Measurements from ENCODE around the gene EHMT1. TPM values are rescaled to one million over a fixed set of nuclear protein-coding genes. Genes with fewer than 3 reads are reported as not detected.

The EHMT1 gene
- total RNA-seq, 1 donor from 2014 or later = 64.5 TPM

- H3K79me2 ChIP-seq (ENCODE audit: insufficient read depth, low read length) = peaks cover 91% of the 10 kb centered on the region
- FAIRE-seq = no peak
- no peak overlapping the region for H3K4me3 ChIP-seq (ENCODE audit: insufficient read depth, low read depth, low read length)
- Mint-ChIP-seq H3K9me3 (ENCODE audit: unreplicated experiment) (no peaks in the 10 kb centered on the region), H3K36me3 (ENCODE audit: low read depth, unreplicated experiment) (peaks cover 7% of the 10 kb centered on the region), H3K27me3 (ENCODE audit: low read depth, unreplicated experiment) (no peaks in the 10 kb centered on the region), H3K27ac (ENCODE audit: unreplicated experiment) (no peak overlapping the region), H3K4me1 (ENCODE audit: low read depth, unreplicated experiment) (peaks cover 24% of the 10 kb centered on the region), H3K4me3 (ENCODE audit: unreplicated experiment) (no peak overlapping the region)
- H2AFZ ChIP-seq (ENCODE audit: low read depth, low read length) = no peak overlapping the region
- no peak for TF ChIP-seq EZH2 (IDR thresholded peaks at IDR 0.05; ENCODE audit: insufficient read depth, low read length)
- no peak for TF ChIP-seq CTCF (IDR thresholded peaks at IDR 0.05; ENCODE audit: insufficient read depth, low read depth, low read length)
- peaks cover 78% of the 10 kb centered on the region for H4K20me1 ChIP-seq (ENCODE audit: insufficient read depth, low read length)
- no peak overlapping the region for H3K4me2 ChIP-seq (ENCODE audit: low read length)
- DNase-seq (ENCODE audit: low read depth) = no peak
- no peak overlapping the region for H3K27ac ChIP-seq (ENCODE audit: low read depth, low read length)
- H3K36me3 ChIP-seq (ENCODE audit: insufficient read depth, low read length) = peaks cover 3% of the 10 kb centered on the region
- H3K27me3 ChIP-seq (ENCODE audit: insufficient read depth, low read length) = no peaks in the 10 kb centered on the region
- H3K4me1 ChIP-seq (ENCODE audit: insufficient read depth, low read length) = no peaks in the 10 kb centered on the region
- H3K9me3 ChIP-seq (ENCODE audit: insufficient read depth, low read depth, low read length) = no peaks in the 10 kb centered on the region
- H3K9ac ChIP-seq (ENCODE audit: low read length) = no peak overlapping the region
Measured at GRCh38 chr9:137691646-137692351, 73.0 kb downstream of the EHMT1 start.

GRCh38 chr9:137694236-137694959, 75.6 kb downstream of the EHMT1 start:
- no peak overlapping the region for H3K9ac ChIP-seq (ENCODE audit: low read length)
- no peaks in the 10 kb centered on the region for H3K27me3 ChIP-seq (ENCODE audit: insufficient read depth, low read length)
- DNase-seq (ENCODE audit: low read depth) (no peak), FAIRE-seq (no peak)
- H3K79me2 ChIP-seq (ENCODE audit: insufficient read depth, low read length) = peaks cover 93% of the 10 kb centered on the region
- no peak for TF ChIP-seq EZH2 (IDR thresholded peaks at IDR 0.05; ENCODE audit: insufficient read depth, low read length)
- TF ChIP-seq CTCF (IDR thresholded peaks at IDR 0.05; ENCODE audit: insufficient read depth, low read depth, low read length) = no peak
- H4K20me1 ChIP-seq (ENCODE audit: insufficient read depth, low read length) = peaks cover 83% of the 10 kb centered on the region
- no peak overlapping the region for H3K4me3 ChIP-seq (ENCODE audit: insufficient read depth, low read depth, low read length)
- Mint-ChIP-seq H3K27ac (ENCODE audit: unreplicated experiment) (no peak overlapping the region), H3K36me3 (ENCODE audit: low read depth, unreplicated experiment) (peaks cover 7% of the 10 kb centered on the region), H3K9me3 (ENCODE audit: unreplicated experiment) (no peaks in the 10 kb centered on the region), H3K4me3 (ENCODE audit: unreplicated experiment) (no peak overlapping the region), H3K4me1 (ENCODE audit: low read depth, unreplicated experiment) (peaks cover 12% of the 10 kb centered on the region), H3K27me3 (ENCODE audit: low read depth, unreplicated experiment) (no peaks in the 10 kb centered on the region)
- no peak overlapping the region for H3K27ac ChIP-seq (ENCODE audit: low read depth, low read length)
- H3K4me2 ChIP-seq (ENCODE audit: low read length) = no peak overlapping the region
- H3K9me3 ChIP-seq (ENCODE audit: insufficient read depth, low read depth, low read length) = no peaks in the 10 kb centered on the region
- peaks cover 3% of the 10 kb centered on the region for H3K36me3 ChIP-seq (ENCODE audit: insufficient read depth, low read length)
- no peak overlapping the region for H2AFZ ChIP-seq (ENCODE audit: low read depth, low read length)
- H3K4me1 ChIP-seq (ENCODE audit: insufficient read depth, low read length) = no peaks in the 10 kb centered on the region

Data from astrocyte (in vitro differentiated cells and primary cell).